Motor neuron (in vitro differentiated cells): Measurements from ENCODE around the gene IGFL3. TPM values are rescaled to one million over a fixed set of nuclear protein-coding genes. Genes with fewer than 3 reads are reported as not detected.
A peak's percentile ranks its signal among the peaks of the same experiment; 100 is the strongest.
"Not testable (repeated sequence)": the region's sequence is repeated elsewhere in the genome, so short reads cannot be mapped to it uniquely, and the experiment has no call there.

Source experiments
- ATAC-seq, 8 experiments: fragments of 200-7000 bp; cut with Tn5 transposase; replicated peaks in 6 of 8; 2 replicates each; pipeline ENCODE4 v1.8.0; 2021; ENCODE audit warnings: mild to moderate bottlenecking in 8 of 8, moderate library complexity in 8 of 8
- H3K27ac ChIP-seq, 2 donors: fragments of 250-450 bp; sonication (Bioruptor Pico); 2 replicates each; pipeline ENCODE4 v1.9.0; 2021; ENCODE audit warnings: antibody characterized with exemption in 2 of 2, mild to moderate bottlenecking in 2 of 2, moderate library complexity in 1 of 2
- H3K4me1 ChIP-seq, 2 donors: fragments of 250-450 bp; sonication (Bioruptor Pico); replicated peaks in 1 of 2; 2 replicates each; pipeline ENCODE4 v1.6.1; 2021; ENCODE audit warnings: antibody characterized with exemption in 2 of 2, mild to moderate bottlenecking in 2 of 2, moderate library complexity in 1 of 2
- H3K4me3 ChIP-seq, 5 donors: fragments of 250-450 bp; sonication (Bioruptor Pico); 2 replicates each; pipeline ENCODE4 v1.9.0; 2021; ENCODE audit warnings: antibody characterized with exemption in 5 of 5, mild to moderate bottlenecking in 5 of 5, moderate library complexity in 4 of 5
- WGBS, 10 experiments: fragments of 450-650 bp; shearing (Covaris generic); methylation state at CpG; one replicate each; pipeline ENCODE4 v1.0.0; 2022; 5-methylcytosine and 5-hydroxymethylcytosine counted together
- in situ Hi-C, 9 experiments: fragments of 400-800 bp; cut with MboI; loops; one replicate each; pipeline ENCODE4 v1.15.0; 2021; ENCODE audit warnings: low sequenced_read_pairs in 9 of 9, low pct_unique_long_range_greater_than_20kb in 2 of 9; ENCODE audit not compliant: unreplicated experiment in 9 of 9
- total RNA-seq, 8 experiments: library from RNA; unstranded; fragments of 300-600 nt; gene quantifications; 2 replicates each; pipeline versions ENCODE4 v1.2.3 to v1.2.4, GENCODE V29; 2022

IGFL3 gene
- total RNA-seq, 8 experiments from 2014 or later, result 0.50 TPM; not detected in 7

DNA sequence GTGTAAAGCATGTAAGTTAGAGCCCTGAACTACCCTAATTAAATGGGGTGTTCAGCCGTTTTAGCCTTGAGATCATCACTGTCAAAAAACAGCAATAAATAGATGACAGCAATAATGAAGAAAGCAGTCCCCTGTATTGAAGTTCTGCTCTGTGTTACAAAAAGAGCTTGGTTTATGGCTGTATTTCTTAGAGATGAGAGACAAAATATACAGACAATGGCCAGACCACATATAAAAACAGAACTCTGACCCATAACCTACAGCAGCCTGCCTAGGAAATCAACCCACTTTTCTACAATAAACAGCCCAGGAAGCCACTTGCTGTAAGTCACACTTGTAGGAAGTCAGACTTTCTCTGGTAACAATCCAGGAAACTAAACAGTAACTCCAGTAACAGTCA, 10.8 kb downstream of the IGFL3 start:
- Histone ChIP-seq H3K4me1 (peaks cover 0 to 5% of the 10 kb centered on the region in 2 donors), H3K4me3 (no peak overlapping the region), H3K27ac (no peak overlapping the region)
- in situ Hi-C loops, result no loop called here
- no peak for ATAC-seq
- WGBS, 10 experiments, result 0 to 100% (median 39%) methylated on average over 1 of the region's 1 CpG; no CpG with 5 or more reads in 2 of the 10 experiments

DNA sequence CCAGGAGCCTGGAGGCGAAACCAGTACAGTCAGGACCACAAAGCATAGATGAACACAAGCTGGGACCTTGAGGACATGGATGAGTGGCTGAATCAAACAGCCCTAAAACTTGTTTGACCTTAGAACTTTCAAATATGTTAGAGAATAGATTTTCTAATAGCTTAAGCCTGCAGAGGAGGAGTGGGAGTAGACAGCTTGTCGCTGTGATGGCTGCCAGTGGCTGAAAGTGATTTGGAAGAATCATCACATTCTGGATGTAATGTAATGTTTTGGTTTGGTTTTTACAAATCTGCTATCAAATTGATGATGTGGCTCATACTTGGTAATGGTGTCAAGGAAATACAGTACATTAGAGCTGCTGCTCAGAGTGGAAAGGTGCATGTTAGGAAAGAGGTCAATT, 12.0 kb downstream of the IGFL3 start:
- H3K27ac ChIP-seq, result no peak overlapping the region
- peaks cover 0 to 5% of the 10 kb centered on the region in 2 donors for H3K4me1 ChIP-seq
- no peak overlapping the region for H3K4me3 ChIP-seq
- WGBS, 10 experiments, result 25 to 100% (median 88%) methylated on average over 1 to 2 of the region's 2 CpGs; no CpG with 5 or more reads in 3 of the 10 experiments
- no peak for ATAC-seq
- in situ Hi-C loops, result no loop called here

- in situ Hi-C loops, result no loop called here
- 0 to 56% (median 36%) methylated on average over 1 to 3 of the region's 3 CpGs; no CpG with 5 or more reads in 2 of the 10 experiments for WGBS, 10 experiments
- H3K4me1 ChIP-seq, result peaks cover 0 to 5% of the 10 kb centered on the region in 2 donors
- peak in 2 of 8 experiments; percentile 20 to 50 for ATAC-seq
- H3K4me3 ChIP-seq, result no peak overlapping the region
- H3K27ac ChIP-seq, result no peak overlapping the region
Measured at GRCh38 chr19:46111376-46111775, 13.1 kb downstream of the IGFL3 start.

DNA sequence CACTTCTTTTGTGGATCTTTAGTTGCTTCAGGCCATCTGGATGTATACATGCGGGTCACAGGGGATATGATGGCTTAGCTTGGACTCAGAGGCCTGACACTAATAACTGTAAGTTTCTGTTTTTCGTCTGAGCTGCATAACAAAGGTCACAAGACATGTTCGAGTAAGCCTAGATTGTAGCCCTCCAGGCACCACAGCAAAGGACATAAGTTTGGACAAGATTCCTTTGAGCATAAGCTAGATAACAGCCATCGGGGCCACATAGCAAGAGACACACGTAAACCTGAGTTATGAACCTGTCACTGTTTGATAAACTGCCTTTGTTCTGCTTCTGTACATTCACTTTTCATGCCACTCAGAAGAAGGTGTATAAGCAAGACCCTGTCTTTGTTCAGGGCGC, 14.6 kb downstream of the IGFL3 start:
- Histone ChIP-seq H3K4me3 (no peak overlapping the region), H3K4me1 (no peaks in the 10 kb centered on the region), H3K27ac (no peak overlapping the region)
- in situ Hi-C loops, result no loop called here
- 57 to 100% (median 70%) methylated on average over 1 to 6 of the region's 6 CpGs for WGBS, 10 experiments
- ATAC-seq, result no peak

GRCh38 chr19:46107371-46107770, 17.1 kb downstream of the IGFL3 start:
- H3K4me3 ChIP-seq, result no peak overlapping the region
- H3K4me1 ChIP-seq, result no peaks in the 10 kb centered on the region
- in situ Hi-C loops, result no loop called here
- no peak overlapping the region for H3K27ac ChIP-seq
- WGBS, 10 experiments, result 18 to 100% (median 60%) methylated on average over 2 to 5 of the region's 6 CpGs; no CpG with 5 or more reads in 3 of the 10 experiments
- no peak for ATAC-seq

- H3K4me1 ChIP-seq, H3K27ac ChIP-seq, in situ Hi-C loops, H3K4me3 ChIP-seq, ATAC-seq: not testable (repeated sequence)
- 50 to 92% (median 81%) methylated on average over 2 to 7 of the region's 7 CpGs; no CpG with 5 or more reads in 2 of the 10 experiments for WGBS, 10 experiments
Measured at GRCh38 chr19:46102333-46102732, 22.2 kb downstream of the IGFL3 start.

DNA sequence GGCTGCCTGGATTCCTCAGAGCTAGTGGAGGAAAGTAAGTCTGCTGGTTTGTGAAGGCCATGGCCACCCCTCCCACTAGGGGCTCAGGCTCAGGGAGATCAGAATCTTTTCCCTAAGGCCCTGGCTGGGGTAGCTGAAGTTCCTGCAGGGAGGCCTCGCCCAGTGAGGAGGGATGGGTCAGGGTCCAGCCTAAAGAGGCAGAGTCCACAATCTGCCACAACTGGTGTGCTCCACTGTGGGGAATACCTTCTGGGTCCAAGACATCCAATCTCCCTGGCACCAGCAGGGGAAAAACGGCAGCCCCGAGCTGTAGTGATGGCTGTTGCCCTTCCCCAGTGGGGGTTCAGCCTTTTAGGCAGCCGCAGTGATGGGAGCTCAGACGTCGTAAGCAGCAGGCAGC, 23.2 kb downstream of the IGFL3 start:
- Histone ChIP-seq H3K4me3 (no peak overlapping the region), H3K4me1 (no peaks in the 10 kb centered on the region), H3K27ac (no peak overlapping the region)
- 0 to 87% (median 73%) methylated on average over 1 to 4 of the region's 6 CpGs; no CpG with 5 or more reads in 4 of the 10 experiments for WGBS, 10 experiments
- in situ Hi-C loops, result no loop called here
- no peak for ATAC-seq

DNA sequence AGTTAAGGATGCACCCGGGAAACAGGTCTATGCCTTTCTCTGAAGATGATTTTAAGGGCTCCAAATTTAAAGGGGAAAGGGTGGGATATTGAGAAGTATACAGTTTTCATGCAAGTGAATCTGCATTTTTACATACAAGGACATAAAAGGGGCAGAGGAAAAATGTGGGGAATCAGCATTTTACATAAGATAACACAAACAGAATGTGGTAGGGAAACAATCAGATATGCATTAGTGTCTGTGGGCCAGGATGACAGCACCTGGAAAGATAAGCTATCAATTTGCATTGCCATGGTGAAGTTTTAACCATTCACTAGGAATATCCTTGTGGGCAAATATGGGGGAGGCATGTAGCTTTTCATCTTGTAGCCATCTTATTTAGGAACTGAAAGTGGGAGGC, 24.1 kb downstream of the IGFL3 start:
- Histone ChIP-seq H3K27ac (no peak overlapping the region), H3K4me1 (no peaks in the 10 kb centered on the region), H3K4me3 (no peak overlapping the region)
- in situ Hi-C loops, result no loop called here
- no peak for ATAC-seq
- WGBS, 10 experiments, result 56 to 100% (median 83%) methylated on average over 1 of the region's 1 CpG

GRCh38 chr19:46090444-46090843, 34.0 kb downstream of the IGFL3 start:
- H3K4me3 ChIP-seq, result no peak overlapping the region
- no peak for ATAC-seq
- 0 to 86% (median 50%) methylated on average over 1 to 4 of the region's 5 CpGs; no CpG with 5 or more reads in 3 of the 10 experiments for WGBS, 10 experiments
- H3K27ac ChIP-seq, result no peak overlapping the region
- no peaks in the 10 kb centered on the region for H3K4me1 ChIP-seq
- in situ Hi-C loops, result loop anchor here in 6 of 9 experiments (10.0 to 25.0 kb wide), 3 partner anchors 97 to 174 kb away; no protein-coding TSS in a partner anchor

DNA sequence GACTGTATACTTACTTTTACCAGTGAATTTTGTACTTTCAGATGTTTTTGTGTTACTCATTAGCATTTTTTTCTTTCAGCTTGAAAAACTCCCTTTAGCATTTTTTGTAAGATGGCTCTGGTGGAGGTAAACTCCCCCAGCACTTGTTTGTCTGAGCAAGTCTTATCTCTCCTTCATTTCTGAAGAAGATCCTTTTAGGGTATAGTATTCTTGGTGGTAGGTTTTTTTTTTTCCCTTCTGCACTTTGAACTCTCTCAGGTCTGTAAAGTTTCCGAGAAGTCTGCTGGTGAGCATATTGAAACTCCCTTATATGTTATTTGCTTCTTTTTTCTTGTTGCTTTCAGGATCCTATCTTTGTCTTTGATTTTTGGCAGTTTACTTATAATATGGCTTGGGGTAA, 35.1 kb downstream of the IGFL3 start:
- Histone ChIP-seq H3K27ac (no peak overlapping the region), H3K4me1 (no peaks in the 10 kb centered on the region), H3K4me3 (no peak overlapping the region)
- ATAC-seq, result no peak
- in situ Hi-C loops, result loop anchor here in 7 of 9 experiments (10.0 to 25.0 kb wide), 3 partner anchors 98 to 175 kb away; no protein-coding TSS in a partner anchor
- WGBS, 10 experiments, result 40 to 100% (median 75%) methylated on average over 1 of the region's 1 CpG; no CpG with 5 or more reads in 1 of the 10 experiments

DNA sequence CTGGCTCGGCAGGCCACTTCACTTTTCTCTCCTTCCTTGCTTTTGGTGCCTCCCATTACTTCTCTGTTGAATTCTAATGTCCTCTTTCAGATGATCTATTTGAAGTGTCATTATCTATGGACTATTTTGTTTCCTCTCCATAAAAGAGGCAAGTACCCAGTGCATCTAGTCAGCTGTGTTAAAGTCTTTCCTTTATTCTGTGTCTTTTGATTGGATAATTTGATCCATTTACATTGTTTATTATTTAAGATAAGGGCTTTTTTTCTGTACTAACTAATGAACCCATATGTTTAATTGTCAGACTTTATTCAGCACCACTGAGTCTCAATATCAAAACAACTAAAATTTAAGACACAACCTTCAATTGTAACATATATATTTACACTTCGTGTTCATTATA, 36.4 kb downstream of the IGFL3 start:
- 33 to 100% (median 67%) methylated on average over 1 to 2 of the region's 2 CpGs for WGBS, 10 experiments
- Histone ChIP-seq H3K27ac (no peak overlapping the region), H3K4me3 (no peak overlapping the region), H3K4me1 (no peaks in the 10 kb centered on the region)
- in situ Hi-C loops, result loop anchor here in 7 of 9 experiments (10.0 to 25.0 kb wide), 3 partner anchors 99 to 177 kb away; no protein-coding TSS in a partner anchor
- no peak for ATAC-seq

DNA sequence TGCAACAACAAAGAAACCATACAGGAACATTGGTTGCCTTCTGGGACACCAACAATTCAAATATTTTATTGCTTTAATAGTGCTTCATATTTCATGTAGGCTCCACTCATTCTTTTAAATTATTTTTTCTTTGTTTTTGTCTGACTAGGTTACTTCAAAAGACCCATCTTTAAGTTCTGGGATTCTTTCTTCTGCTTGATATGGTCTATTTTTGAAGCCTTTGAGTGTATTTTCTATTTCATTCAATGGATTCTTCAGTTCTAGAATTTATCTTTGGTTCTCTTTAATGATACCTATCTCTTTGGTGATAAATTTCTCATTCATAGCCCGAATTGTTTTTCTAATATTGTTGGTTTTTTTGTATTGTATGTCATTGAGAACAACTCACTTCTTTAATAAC, 38.6 kb downstream of the IGFL3 start:
- 0 to 40% (median 0%) methylated on average over 1 of the region's 1 CpG; no CpG with 5 or more reads in 1 of the 10 experiments for WGBS, 10 experiments
- Histone ChIP-seq H3K27ac (no peak overlapping the region), H3K4me3 (no peak overlapping the region), H3K4me1 (no peaks in the 10 kb centered on the region)
- ATAC-seq, result no peak
- in situ Hi-C loops, result loop anchor here in 7 of 9 experiments (10.0 to 25.0 kb wide), 3 partner anchors 101 to 179 kb away; no protein-coding TSS in a partner anchor

DNA sequence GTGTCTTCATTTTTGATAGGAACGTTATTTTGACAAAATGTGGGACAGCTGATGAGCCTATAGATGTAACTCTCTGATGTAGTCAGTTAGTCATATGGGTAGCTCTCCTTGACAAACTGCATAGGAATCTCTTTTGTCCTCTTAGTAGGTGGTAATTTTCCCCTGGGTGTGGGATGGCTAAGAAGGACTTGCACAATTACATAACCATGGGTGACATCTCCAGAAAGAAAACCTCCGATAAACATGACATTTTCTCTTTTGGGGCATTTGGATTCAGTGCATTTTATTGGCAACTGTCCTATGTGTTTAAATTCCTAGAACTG, 41.8 kb downstream of the IGFL3 start:
- WGBS, 10 experiments, result 0 to 89% (median 67%) methylated on average over 1 to 2 of the region's 2 CpGs; no CpG with 5 or more reads in 1 of the 10 experiments
- peak in 3 of 8 experiments; percentile 5 to 51 (median 18) for ATAC-seq
- Histone ChIP-seq H3K4me3 (no peak overlapping the region), H3K4me1 (no peaks in the 10 kb centered on the region), H3K27ac (no peak overlapping the region)
- in situ Hi-C loops, result loop anchor here in 8 of 9 experiments (5.0 to 25.0 kb wide), 5 partner anchors 105 to 185 kb away; no protein-coding TSS in a partner anchor
